Neural cell (in vitro differentiated cells): ENCODE data around the gene MAP2K7.

Experiments used
- CTCF ChIP-seq: fragments of 450-650 bp; IDR thresholded peaks from 2 replicates; pipeline ENCODE4 v1.5.1; 2014; ENCODE audit warnings: antibody characterized with exemption, mild to moderate bottlenecking, moderate library complexity; ENCODE audit not compliant: poor library complexity, severe bottlenecking
- EP300 ChIP-seq: fragments of 450-650 bp; conservative IDR thresholded peaks from 2 replicates; pipeline ENCODE4 v1.6.1; 2014; ENCODE audit warnings: antibody characterized with exemption, mild to moderate bottlenecking, moderate library complexity; ENCODE audit not compliant: poor library complexity, severe bottlenecking
- EZH2 ChIP-seq: fragments of 200-600, 300-800 bp; shearing (Covaris generic), sonication (generic); IDR thresholded peaks from 2 replicates; pipeline ENCODE4 v1.6.1; 2014; ENCODE audit warnings: antibody characterized with exemption, low read length, borderline replicate concordance, mild to moderate bottlenecking; ENCODE audit not compliant: insufficient read depth, poor library complexity, severe bottlenecking
- MXI1 ChIP-seq: fragments of 450-650 bp; conservative IDR thresholded peaks from 2 replicates; pipeline ENCODE4 v1.6.1; 2014; ENCODE audit warnings: antibody characterized with exemption, mild to moderate bottlenecking; ENCODE audit not compliant: poor library complexity, severe bottlenecking
- POLR2AphosphoS5 ChIP-seq: IDR thresholded peaks from 2 replicates; pipeline ENCODE4 v1.6.1; 2012
- RAD21 ChIP-seq: fragments of 450-650 bp; conservative IDR thresholded peaks from 2 replicates; pipeline ENCODE4 v1.6.1; 2014; ENCODE audit warnings: antibody characterized with exemption, mild to moderate bottlenecking, moderate library complexity
- REST ChIP-seq: IDR thresholded peaks from 2 replicates; pipeline ENCODE4 v1.6.1; 2012; ENCODE audit warnings: borderline replicate concordance
- SMC3 ChIP-seq: fragments of 450-650 bp; conservative IDR thresholded peaks from 2 replicates; pipeline ENCODE4 v1.6.1; 2014; ENCODE audit warnings: antibody characterized with exemption, mild to moderate bottlenecking, moderate library complexity; ENCODE audit not compliant: poor library complexity

GRCh38 chr19:7962644-7963268 lies 59.1 kb downstream of the MAP2K7 start:
- TF ChIP-seq EP300 (no peak), CTCF (no peak), POLR2AphosphoS5 (no peak), RAD21 (no peak), MXI1 (no peak), EZH2 (no peak), REST (no peak), SMC3 (no peak)
